ENCODE results near the gene TIMM13. TPM values are rescaled to one million over a fixed set of nuclear protein-coding genes. Genes with fewer than 3 reads are reported as not detected.

Gene TIMM13
- total RNA-seq, 1 experiment from 2014 or later = 188 TPM

DNA sequence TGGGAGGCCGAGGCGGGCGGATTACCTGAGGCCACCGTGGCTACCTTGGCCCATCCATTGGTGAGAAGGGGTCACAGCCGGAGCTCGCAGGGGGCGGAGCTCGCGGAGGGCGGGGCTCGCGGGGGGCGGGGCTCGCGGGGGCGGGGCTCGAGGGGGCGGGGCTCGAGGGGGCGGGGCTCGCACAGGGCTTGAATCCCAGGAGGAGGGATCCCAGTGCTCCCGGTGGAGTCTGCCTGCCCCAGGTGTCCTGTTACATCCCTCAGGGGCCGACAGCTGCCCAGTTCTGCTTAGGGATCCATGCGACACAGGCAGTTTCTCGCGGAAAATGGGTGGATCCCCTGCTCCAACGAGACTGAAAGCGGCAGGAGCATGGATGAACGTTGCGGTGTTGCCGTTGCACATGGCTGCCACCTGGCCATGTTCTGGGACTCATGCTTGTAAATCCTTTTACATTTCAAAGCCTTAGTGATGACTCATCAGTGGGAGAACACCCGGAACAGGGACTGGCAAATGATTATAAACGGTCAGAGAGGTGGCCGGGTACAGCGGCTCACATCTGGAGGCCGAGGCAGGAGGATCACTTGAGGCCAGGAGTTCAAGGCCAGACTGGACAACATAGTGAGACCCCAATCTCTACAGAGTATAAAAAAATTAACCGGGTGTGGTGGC is 42.2 kb downstream of the TIMM13 start:
- POLR2A ChIA-PET = interaction anchor here (0.5 to 2.2 kb wide), 7 partner anchors 43 to 369 kb away, joined by 3 to 8 read pairs (median 3); partner anchors contain the start of genes GADD45B, LSM7, PLEKHJ1 and SPPL2B
- Mint-ChIP-seq H3K4me3 (ENCODE audit: unreplicated experiment) (peak overlapping the region; percentile 62), H3K36me3 (ENCODE audit: insufficient read depth, unreplicated experiment) (no peaks in the 10 kb centered on the region), H3K27me3 (ENCODE audit: insufficient read depth, unreplicated experiment) (no peaks in the 10 kb centered on the region), H3K9me3 (ENCODE audit: unreplicated experiment) (no peaks in the 10 kb centered on the region), H3K4me1 (ENCODE audit: insufficient read depth, unreplicated experiment) (peaks cover 13% of the 10 kb centered on the region), H3K27ac (ENCODE audit: low read depth, unreplicated experiment) (peak overlapping the region; percentile 55)
- no TSS peak for BruUV-seq (replicated peaks)
- peak; percentile 96 for DNase-seq (ENCODE audit: unreplicated experiment)
- TF ChIP-seq, protein P1, sequence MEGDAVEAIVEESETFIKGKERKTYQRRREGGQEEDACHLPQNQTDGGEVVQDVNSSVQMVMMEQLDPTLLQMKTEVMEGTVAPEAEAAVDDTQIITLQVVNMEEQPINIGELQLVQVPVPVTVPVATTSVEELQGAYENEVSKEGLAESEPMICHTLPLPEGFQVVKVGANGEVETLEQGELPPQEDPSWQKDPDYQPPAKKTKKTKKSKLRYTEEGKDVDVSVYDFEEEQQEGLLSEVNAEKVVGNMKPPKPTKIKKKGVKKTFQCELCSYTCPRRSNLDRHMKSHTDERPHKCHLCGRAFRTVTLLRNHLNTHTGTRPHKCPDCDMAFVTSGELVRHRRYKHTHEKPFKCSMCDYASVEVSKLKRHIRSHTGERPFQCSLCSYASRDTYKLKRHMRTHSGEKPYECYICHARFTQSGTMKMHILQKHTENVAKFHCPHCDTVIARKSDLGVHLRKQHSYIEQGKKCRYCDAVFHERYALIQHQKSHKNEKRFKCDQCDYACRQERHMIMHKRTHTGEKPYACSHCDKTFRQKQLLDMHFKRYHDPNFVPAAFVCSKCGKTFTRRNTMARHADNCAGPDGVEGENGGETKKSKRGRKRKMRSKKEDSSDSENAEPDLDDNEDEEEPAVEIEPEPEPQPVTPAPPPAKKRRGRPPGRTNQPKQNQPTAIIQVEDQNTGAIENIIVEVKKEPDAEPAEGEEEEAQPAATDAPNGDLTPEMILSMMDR (IDR thresholded peaks at IDR 0.05; ENCODE audit: unreplicated experiment) = no peak
- intact Hi-C loops (cut with micrococcal nuclease) = no loop called here
- CTCF ChIA-PET = interaction anchor here (0.6 kb wide), 1 partner anchor 389 kb away, joined by 3 read pairs; no protein-coding TSS in a partner anchor

- ChIA-PET POLR2A (no interaction called here), CTCF (interaction anchor here (2.5 kb wide), 1 partner anchor 10 kb away, joined by 12 read pairs; no protein-coding TSS in a partner anchor)
- H3K4me1 Mint-ChIP-seq (ENCODE audit: insufficient read depth, unreplicated experiment) = peaks cover 11% of the 10 kb centered on the region
- no peaks in the 10 kb centered on the region for H3K27me3 Mint-ChIP-seq (ENCODE audit: insufficient read depth, unreplicated experiment)
- H3K4me3 Mint-ChIP-seq (ENCODE audit: unreplicated experiment) = no peak overlapping the region
- no TSS peak for BruUV-seq (replicated peaks)
- peaks cover 16% of the 10 kb centered on the region for H3K9me3 Mint-ChIP-seq (ENCODE audit: unreplicated experiment)
- intact Hi-C loops (cut with micrococcal nuclease) = no loop called here
- H3K27ac Mint-ChIP-seq (ENCODE audit: low read depth, unreplicated experiment) = no peak overlapping the region
- no peak for DNase-seq (ENCODE audit: unreplicated experiment)
- H3K36me3 Mint-ChIP-seq (ENCODE audit: insufficient read depth, unreplicated experiment) = peaks cover 6% of the 10 kb centered on the region
- TF ChIP-seq, protein P1 (IDR thresholded peaks at IDR 0.05; ENCODE audit: unreplicated experiment) = no peak
Measured at GRCh38 chr19:2382530-2383222, 44.7 kb downstream of the TIMM13 start.

DNA sequence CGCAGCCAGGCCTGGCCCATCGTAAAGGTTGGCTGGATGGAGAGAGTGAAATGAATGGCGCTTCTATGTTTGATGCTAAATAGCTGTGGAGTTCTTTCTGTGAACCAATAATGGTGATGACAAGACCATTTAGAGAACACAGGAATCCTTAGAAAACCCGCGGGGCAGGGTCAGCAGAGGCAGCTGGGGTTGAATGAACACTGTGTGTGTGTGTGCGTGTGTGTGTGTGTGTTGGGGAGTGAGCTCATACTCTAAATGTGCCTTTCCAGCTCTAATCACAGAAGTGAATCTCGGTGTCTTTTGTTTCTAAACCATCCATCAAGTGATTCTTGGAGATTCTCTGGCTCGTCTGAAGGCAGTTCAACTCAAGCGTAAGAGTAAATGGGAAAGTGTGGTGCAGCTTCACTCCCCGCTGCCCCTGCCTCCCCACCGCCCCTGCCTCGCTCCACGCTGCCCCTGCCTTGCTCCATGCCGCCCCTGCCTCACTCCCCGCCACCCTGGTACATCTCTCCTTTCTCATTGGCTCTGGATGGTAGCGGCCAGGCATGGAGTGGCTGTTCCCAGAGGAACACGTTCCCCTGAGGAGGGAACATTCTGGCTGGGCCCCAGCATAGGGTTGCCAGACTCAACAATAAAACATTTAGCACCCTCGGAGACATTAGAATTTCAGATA is 46.1 kb downstream of the TIMM13 start:
- POLR2A ChIA-PET = no interaction called here
- no peak overlapping the region for H3K27ac Mint-ChIP-seq (ENCODE audit: low read depth, unreplicated experiment)
- H3K4me3 Mint-ChIP-seq (ENCODE audit: unreplicated experiment) = no peak overlapping the region
- intact Hi-C loops (cut with micrococcal nuclease) = no loop called here
- CTCF ChIA-PET = interaction anchor here (0.5 to 1.7 kb wide), 3 partner anchors 10 to 225 kb away, joined by 4 to 10 read pairs (median 4); no protein-coding TSS in a partner anchor
- no TSS peak for BruUV-seq (replicated peaks)
- H3K9me3 Mint-ChIP-seq (ENCODE audit: unreplicated experiment) = peaks cover 16% of the 10 kb centered on the region
- TF ChIP-seq, protein P1 (IDR thresholded peaks at IDR 0.05; ENCODE audit: unreplicated experiment) = no peak
- no peaks in the 10 kb centered on the region for H3K27me3 Mint-ChIP-seq (ENCODE audit: insufficient read depth, unreplicated experiment)
- no peak for DNase-seq (ENCODE audit: unreplicated experiment)
- peaks cover 6% of the 10 kb centered on the region for H3K36me3 Mint-ChIP-seq (ENCODE audit: insufficient read depth, unreplicated experiment)
- peaks cover 6% of the 10 kb centered on the region for H3K4me1 Mint-ChIP-seq (ENCODE audit: insufficient read depth, unreplicated experiment)

GRCh38 chr19:2380567-2380966 is 46.8 kb downstream of the TIMM13 start:
- TF ChIP-seq, protein P1 (IDR thresholded peaks at IDR 0.05; ENCODE audit: unreplicated experiment) = no peak
- no peak for DNase-seq (ENCODE audit: unreplicated experiment)
- CTCF ChIA-PET = interaction anchor here (0.6 to 1.7 kb wide), 2 partner anchors 11 to 363 kb away, joined by 5 to 10 read pairs; no protein-coding TSS in a partner anchor

More at GRCh38 chr19:2380567-2380966, 46.8 kb downstream of the TIMM13 start:
- H3K27me3 Mint-ChIP-seq (ENCODE audit: insufficient read depth, unreplicated experiment) = no peaks in the 10 kb centered on the region
- peaks cover 5% of the 10 kb centered on the region for H3K4me1 Mint-ChIP-seq (ENCODE audit: insufficient read depth, unreplicated experiment)
- H3K27ac Mint-ChIP-seq (ENCODE audit: low read depth, unreplicated experiment) = no peak overlapping the region
- POLR2A ChIA-PET = no interaction called here
- H3K9me3 Mint-ChIP-seq (ENCODE audit: unreplicated experiment) = peaks cover 16% of the 10 kb centered on the region
- no TSS peak for BruUV-seq (replicated peaks)
- peaks cover 6% of the 10 kb centered on the region for H3K36me3 Mint-ChIP-seq (ENCODE audit: insufficient read depth, unreplicated experiment)
- intact Hi-C loops (cut with micrococcal nuclease) = no loop called here
- no peak overlapping the region for H3K4me3 Mint-ChIP-seq (ENCODE audit: unreplicated experiment)

All from MCF 10A (cell line).